OCI-LY3 (cell line): ENCODE data around the gene COL16A1.

Source experiments
- H2AFZ ChIP-seq: fragments of 200-600, 300-600 bp; shearing (Covaris generic); 2 replicates; pipeline ENCODE4 v1.6.0; 2014; ENCODE audit warnings: antibody characterized with exemption, low read depth, low read length
- H3K27ac ChIP-seq: fragments of 200-600, 300-600 bp; sonication (generic); 2 replicates; pipeline ENCODE4 v1.5.1; 2014; ENCODE audit warnings: mild to moderate bottlenecking, low read length, moderate library complexity, mixed read lengths
- H3K27me3 ChIP-seq: fragments of 200-600, 300-600 bp; sonication (generic); 2 replicates; pipeline ENCODE4 v1.6.1; 2014; ENCODE audit warnings: low read depth, low read length, mixed read lengths
- H3K36me3 ChIP-seq: fragments of 200-600, 300-600 bp; sonication (generic); replicated peaks from 2 replicates; pipeline ENCODE3; 2014; ENCODE audit warnings: low read depth, low read length, mixed read lengths
- H3K4me1 ChIP-seq: fragments of 300-600, 200-600 bp; sonication (generic); 2 replicates; pipeline ENCODE4 v1.6.1; 2014; ENCODE audit warnings: low read length, mixed read lengths
- H3K4me2 ChIP-seq: fragments of 200-600, 300-600 bp; sonication (generic); 2 replicates; pipeline ENCODE4 v1.6.1; 2014; ENCODE audit warnings: low read length, mixed read lengths
- H3K4me3 ChIP-seq: fragments of 300-600, 200-600 bp; sonication (generic); 2 replicates; pipeline ENCODE4 v1.5.1; 2014; ENCODE audit warnings: antibody characterized with exemption, mild to moderate bottlenecking, low read length, moderate library complexity
- H3K79me2 ChIP-seq: fragments of 300-600, 200-600 bp; shearing (Covaris generic); 2 replicates; pipeline ENCODE4 v1.6.1; 2014; ENCODE audit warnings: mild to moderate bottlenecking, low read length, mixed read lengths
- H3K9ac ChIP-seq: fragments of 300-600, 200-600 bp; shearing (Covaris generic); 2 replicates; pipeline ENCODE4 v1.6.0; 2014; ENCODE audit warnings: mild to moderate bottlenecking, low read length, moderate library complexity
- H3K9me3 ChIP-seq: fragments of 200-600, 300-600 bp; shearing (Covaris generic); 2 replicates; pipeline ENCODE4 v1.6.1; 2014; ENCODE audit warnings: low read length, mixed read lengths; ENCODE audit not compliant: insufficient read depth
- H4K20me1 ChIP-seq: fragments of 200-600, 300-600 bp; sonication (generic); 2 replicates; pipeline ENCODE4 v1.6.1; 2016; ENCODE audit warnings: low read length, mixed read lengths; ENCODE audit not compliant: insufficient read depth
- EZH2phosphoT487 ChIP-seq: fragments of 200-600 bp; shearing (Covaris generic); IDR thresholded peaks from 2 replicates; pipeline ENCODE4 v1.6.1; 2018; ENCODE audit warnings: antibody characterized with exemption, mixed run types, low read depth
- TF ChIP-seq, protein P1 (sequence below): fragments of 200-600, 300-600 bp; sonication (generic); IDR thresholded peaks from 2 replicates; pipeline ENCODE4 v1.5.1; 2014; ENCODE audit warnings: antibody characterized with exemption, low read length, low read depth

Gene COL16A1

DNA sequence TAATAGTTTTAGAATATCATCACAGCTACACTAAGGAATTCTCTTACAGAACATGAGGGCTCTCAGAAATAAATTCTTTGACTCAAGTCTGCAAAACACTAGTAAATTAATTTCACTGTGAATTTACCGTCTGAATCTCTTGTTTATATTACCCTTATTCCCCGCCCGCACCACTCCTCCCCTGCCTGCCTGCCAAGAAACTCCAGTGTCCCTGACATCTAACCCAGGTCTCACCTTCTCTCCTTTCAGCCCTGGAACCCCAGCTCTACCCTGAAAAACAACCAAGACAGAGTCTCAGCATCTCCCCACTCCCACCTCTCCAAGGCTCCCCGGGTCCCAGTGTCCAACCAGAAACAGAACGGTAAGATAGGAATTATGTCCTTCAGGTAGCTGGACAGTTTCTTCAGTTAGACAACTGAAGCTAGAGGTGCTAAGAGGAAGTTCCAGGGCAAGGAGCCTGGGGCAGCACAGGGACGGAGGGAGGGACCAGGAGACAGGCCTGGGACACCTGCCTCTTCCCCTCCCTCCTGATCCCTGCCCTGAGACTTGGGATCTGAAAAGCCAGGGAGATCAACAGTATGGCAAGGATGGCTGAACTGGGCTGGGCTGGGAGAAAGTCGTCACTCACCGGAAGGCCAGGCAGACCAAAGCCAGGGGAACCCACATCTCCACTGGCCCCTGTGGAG is 15.4 kb downstream of the COL16A1 start:
- no peak overlapping the region for H2AFZ ChIP-seq
- no peak overlapping the region for H3K4me3 ChIP-seq
- no peak for TF ChIP-seq EZH2phosphoT487
- TF ChIP-seq, protein P1, sequence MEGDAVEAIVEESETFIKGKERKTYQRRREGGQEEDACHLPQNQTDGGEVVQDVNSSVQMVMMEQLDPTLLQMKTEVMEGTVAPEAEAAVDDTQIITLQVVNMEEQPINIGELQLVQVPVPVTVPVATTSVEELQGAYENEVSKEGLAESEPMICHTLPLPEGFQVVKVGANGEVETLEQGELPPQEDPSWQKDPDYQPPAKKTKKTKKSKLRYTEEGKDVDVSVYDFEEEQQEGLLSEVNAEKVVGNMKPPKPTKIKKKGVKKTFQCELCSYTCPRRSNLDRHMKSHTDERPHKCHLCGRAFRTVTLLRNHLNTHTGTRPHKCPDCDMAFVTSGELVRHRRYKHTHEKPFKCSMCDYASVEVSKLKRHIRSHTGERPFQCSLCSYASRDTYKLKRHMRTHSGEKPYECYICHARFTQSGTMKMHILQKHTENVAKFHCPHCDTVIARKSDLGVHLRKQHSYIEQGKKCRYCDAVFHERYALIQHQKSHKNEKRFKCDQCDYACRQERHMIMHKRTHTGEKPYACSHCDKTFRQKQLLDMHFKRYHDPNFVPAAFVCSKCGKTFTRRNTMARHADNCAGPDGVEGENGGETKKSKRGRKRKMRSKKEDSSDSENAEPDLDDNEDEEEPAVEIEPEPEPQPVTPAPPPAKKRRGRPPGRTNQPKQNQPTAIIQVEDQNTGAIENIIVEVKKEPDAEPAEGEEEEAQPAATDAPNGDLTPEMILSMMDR, result no peak
- no peaks in the 10 kb centered on the region for H3K9me3 ChIP-seq
- H3K27ac ChIP-seq, result no peak overlapping the region
- no peaks in the 10 kb centered on the region for H3K36me3 ChIP-seq
- peaks cover 16% of the 10 kb centered on the region for H3K4me1 ChIP-seq
- H3K4me2 ChIP-seq, result no peak overlapping the region
- no peaks in the 10 kb centered on the region for H3K79me2 ChIP-seq
- H3K9ac ChIP-seq, result no peak overlapping the region
- 0 out of 2 replicates have a peak, but pooled peaks cover 2% of the 10 kb centered on the region for H3K27me3 ChIP-seq
- no peaks in the 10 kb centered on the region for H4K20me1 ChIP-seq

DNA sequence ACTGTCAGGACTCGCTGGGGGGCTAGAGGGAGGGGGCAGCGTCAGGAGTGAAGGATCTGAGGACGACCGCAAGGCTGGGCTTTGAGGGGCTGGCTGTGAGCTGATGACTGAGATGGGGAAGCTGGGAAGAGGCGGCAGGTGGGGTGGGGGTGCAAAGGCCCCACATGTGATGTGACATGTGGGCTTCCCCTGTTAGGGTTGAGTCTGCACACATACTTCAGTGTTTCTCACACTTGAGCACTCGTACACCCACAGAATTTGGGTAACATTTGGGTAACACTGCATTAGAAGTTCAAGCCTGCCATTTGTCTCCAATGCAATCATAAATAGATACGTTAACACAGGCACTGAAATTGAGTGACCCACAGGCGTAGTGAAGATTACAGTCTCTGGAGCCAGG is 16.2 kb downstream of the COL16A1 start:
- H3K36me3 ChIP-seq, result no peaks in the 10 kb centered on the region
- TF ChIP-seq, protein P1, result no peak
- no peak for TF ChIP-seq EZH2phosphoT487
- H3K27me3 ChIP-seq, result 0 out of 2 replicates have a peak, but pooled peaks cover 2% of the 10 kb centered on the region
- H2AFZ ChIP-seq, result no peak overlapping the region
- H3K4me1 ChIP-seq, result peaks cover 16% of the 10 kb centered on the region
- no peak overlapping the region for H3K4me3 ChIP-seq
- peak overlapping the region; percentile 18 for H3K4me2 ChIP-seq
- no peaks in the 10 kb centered on the region for H4K20me1 ChIP-seq
- H3K27ac ChIP-seq, result no peak overlapping the region
- no peak overlapping the region for H3K9ac ChIP-seq
- no peaks in the 10 kb centered on the region for H3K79me2 ChIP-seq
- no peaks in the 10 kb centered on the region for H3K9me3 ChIP-seq

DNA sequence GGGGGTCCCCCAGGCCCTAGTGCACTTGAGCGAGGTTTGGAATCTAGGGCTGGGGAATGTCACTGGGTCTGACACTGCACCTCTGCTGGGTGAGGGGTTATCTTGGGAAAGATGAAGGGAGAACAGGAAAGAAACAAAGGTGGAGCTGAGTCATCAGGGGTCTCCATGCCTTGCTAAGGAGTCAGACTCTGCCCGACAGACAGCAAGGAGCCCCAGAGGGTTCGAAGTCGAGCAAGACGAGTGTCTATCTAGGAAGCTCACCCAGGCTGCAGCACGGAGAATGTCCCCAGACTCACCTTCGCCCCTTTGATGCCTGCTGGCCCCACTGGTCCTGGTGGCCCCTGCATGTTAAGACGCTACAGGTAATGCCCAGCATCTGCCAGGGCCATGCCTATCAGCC is 18.0 kb downstream of the COL16A1 start:
- H2AFZ ChIP-seq, result no peak overlapping the region
- H3K9ac ChIP-seq, result no peak overlapping the region
- H4K20me1 ChIP-seq, result no peaks in the 10 kb centered on the region

DNA sequence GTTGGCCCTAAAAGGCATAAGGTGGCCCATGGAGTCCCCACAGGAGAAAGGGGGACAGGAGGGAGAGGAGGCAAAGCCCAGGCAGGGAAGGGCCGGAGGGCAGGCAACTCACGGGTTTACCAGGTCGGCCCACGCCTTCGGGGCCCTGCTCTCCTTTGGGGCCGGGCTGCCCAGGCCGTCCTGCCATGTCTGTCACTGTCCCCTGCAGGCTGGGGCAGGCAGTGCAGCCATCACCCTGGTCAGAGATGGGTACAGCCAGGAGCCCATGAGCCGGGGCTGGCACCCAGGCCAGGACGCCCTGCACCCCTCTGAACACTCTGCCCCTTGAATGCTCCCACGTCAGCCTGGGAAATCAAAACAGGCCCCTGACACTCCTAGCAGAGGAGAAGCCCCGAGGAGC is 19.8 kb downstream of the COL16A1 start:
- Histone ChIP-seq H3K4me1 (peaks cover 16% of the 10 kb centered on the region), H3K27me3 (0 out of 2 replicates have a peak, but pooled peaks cover 13% of the 10 kb centered on the region), H3K4me3 (no peak overlapping the region), H4K20me1 (no peaks in the 10 kb centered on the region), H2AFZ (no peak overlapping the region), H3K9me3 (no peaks in the 10 kb centered on the region), H3K9ac (no peak overlapping the region), H3K27ac (no peak overlapping the region), H3K36me3 (no peaks in the 10 kb centered on the region), H3K4me2 (no peak overlapping the region), H3K79me2 (no peaks in the 10 kb centered on the region)
- TF ChIP-seq EZH2phosphoT487, result no peak
- TF ChIP-seq, protein P1, result peak; percentile 30

More for the DNA sequence above, 18.0 kb downstream of the COL16A1 start:
- H3K36me3 ChIP-seq, result no peaks in the 10 kb centered on the region
- H3K79me2 ChIP-seq, result no peaks in the 10 kb centered on the region
- H3K9me3 ChIP-seq, result no peaks in the 10 kb centered on the region
- no peak overlapping the region for H3K4me2 ChIP-seq
- H3K27me3 ChIP-seq, result 0 out of 2 replicates have a peak, but pooled peaks cover 11% of the 10 kb centered on the region
- H3K4me1 ChIP-seq, result peaks cover 16% of the 10 kb centered on the region
- H3K4me3 ChIP-seq, result no peak overlapping the region
- H3K27ac ChIP-seq, result no peak overlapping the region
- TF ChIP-seq, protein P1, result no peak
- TF ChIP-seq EZH2phosphoT487, result no peak
